ENCODE data around the gene LRRC61.
"Not testable (repeated sequence)": the region's sequence is repeated elsewhere in the genome, so short reads cannot be mapped to it uniquely, and the experiment has no call there.

The LRRC61 gene

DNA sequence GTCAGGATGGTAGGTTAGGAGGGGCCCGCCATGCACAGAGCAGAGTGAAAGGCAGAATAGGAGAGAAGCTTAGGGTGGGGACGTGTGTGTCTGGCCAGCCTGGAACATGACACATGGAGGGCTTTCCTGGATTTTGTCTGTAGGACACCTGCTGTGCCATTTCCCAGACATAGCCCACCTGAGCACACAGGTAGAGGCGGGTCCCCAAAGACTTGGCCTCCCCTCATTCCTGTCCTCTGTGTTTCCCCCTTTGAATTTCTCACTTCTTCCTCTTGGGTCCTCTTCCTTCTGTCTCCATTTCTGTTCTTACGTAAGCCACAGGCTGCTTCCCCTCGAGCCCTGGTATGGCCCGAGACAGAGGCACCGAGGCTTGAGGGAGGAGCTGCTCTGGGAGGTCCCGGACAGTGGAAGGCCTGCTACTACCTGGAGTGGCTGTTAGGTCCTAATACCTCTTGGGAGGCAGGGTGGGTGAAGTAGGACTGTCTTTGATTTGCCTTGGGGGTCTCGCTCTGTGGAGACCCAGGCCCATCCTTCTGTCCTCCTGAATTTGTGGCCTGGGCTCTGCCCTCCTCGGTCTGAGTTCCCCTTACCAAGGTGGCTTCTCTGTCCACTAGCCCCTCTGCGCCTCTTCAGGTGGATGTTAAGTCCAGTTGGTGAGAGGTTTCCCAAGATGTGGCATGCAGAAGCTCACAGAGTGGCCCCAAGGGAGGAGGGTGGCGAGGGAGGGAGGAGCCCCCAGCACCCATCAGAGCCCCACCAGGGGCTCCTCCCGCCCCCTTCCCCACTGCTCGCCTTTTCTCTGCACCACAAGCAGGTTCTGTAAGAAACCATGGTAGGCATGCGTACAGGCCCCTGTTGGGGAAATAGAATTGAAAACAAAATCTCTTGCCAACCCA lies 61.5 kb downstream of the LRRC61 start:
- no peaks in the 10 kb centered on the region for H3K9me3 ChIP-seq (ENCODE audit: control insufficient read depth, low read length)
- no peak for DNase-seq

DNA sequence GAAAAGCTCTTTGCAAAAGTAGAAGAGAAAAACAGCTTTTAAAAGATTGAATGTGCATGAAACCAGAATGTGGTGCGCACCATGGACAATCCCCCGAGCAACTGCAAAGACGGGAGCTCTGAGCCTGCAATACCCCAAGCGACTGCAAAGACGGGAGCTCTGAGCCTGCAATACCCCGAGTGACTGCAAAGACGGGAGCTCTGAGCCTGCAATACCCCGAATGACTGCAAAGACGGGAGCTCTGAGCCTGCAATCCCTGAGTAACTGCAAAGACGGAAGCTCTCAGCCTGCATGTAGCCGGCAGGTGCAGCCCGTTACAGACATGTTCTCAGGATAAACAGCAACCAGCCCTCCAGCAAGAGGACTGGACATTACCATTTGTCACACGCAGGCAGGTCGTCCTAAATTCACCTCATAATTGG lies 62.2 kb downstream of the LRRC61 start:
- Histone ChIP-seq H2AFZ (ENCODE audit: low read depth, low read length) (no peak overlapping the region), H3K36me3 (ENCODE audit: control insufficient read depth in 1 of 2, insufficient read depth in 2 of 2, low read depth in 1 of 2, low read length in 2 of 2) (peaks cover 16 to 42% of the 10 kb centered on the region in 2 experiments), H2BK5ac (ENCODE audit: low read depth, low read length, poor library complexity, severe bottlenecking) (no peak overlapping the region), H3K4me2 (ENCODE audit: low read length, poor library complexity, severe bottlenecking) (no peak overlapping the region), H4K8ac (ENCODE audit: low read length) (no peak overlapping the region), H2AK5ac (ENCODE audit: low read length, severe bottlenecking) (no peak overlapping the region), H2BK15ac (ENCODE audit: low read depth, poor library complexity, severe bottlenecking) (no peak overlapping the region), H3K4me3 (ENCODE audit: insufficient read depth in 1 of 2, low read depth in 1 of 2, low read length in 2 of 2) (no peak overlapping the region), H2BK12ac (ENCODE audit: low read length in 2 of 2) (no peak overlapping the region), H4K91ac (ENCODE audit: low read length) (no peak overlapping the region), H3K14ac (ENCODE audit: low read length in 2 of 2) (no peak overlapping the region), H3K27me3 (ENCODE audit: control insufficient read depth in 1 of 2, insufficient read depth in 1 of 2, low read length in 2 of 2) (no peaks in the 10 kb centered on the region), H3K9ac (ENCODE audit: low read length) (no peak overlapping the region), H3K4ac (ENCODE audit: low read depth in 1 of 2, low read length in 2 of 2) (no peak overlapping the region), H3K23ac (ENCODE audit: low read length in 2 of 2) (no peak overlapping the region), H3K79me1 (replicated peaks; ENCODE audit: low read length, poor library complexity, severe bottlenecking) (peaks cover 49% of the 10 kb centered on the region), H3K4me1 (ENCODE audit: control insufficient read depth, insufficient read depth, low read depth, low read length) (peaks cover 13% of the 10 kb centered on the region), H3K27ac (ENCODE audit: low read length, poor library complexity, severe bottlenecking) (no peak overlapping the region), H2BK120ac (ENCODE audit: low read depth, low read length) (no peak overlapping the region), H3K18ac (ENCODE audit: low read depth in 1 of 2, low read length in 2 of 2) (no peak overlapping the region), H3K9me3 (ENCODE audit: control insufficient read depth, low read length) (no peaks in the 10 kb centered on the region)
- no peak for DNase-seq
- 94% methylated on average over 13 of the region's 14 CpGs for WGBS

More for the DNA sequence above, 61.5 kb downstream of the LRRC61 start:
- no peak overlapping the region for H3K14ac ChIP-seq (ENCODE audit: low read length in 2 of 2)
- no peak overlapping the region for H2BK5ac ChIP-seq (ENCODE audit: low read depth, low read length, poor library complexity, severe bottlenecking)
- H3K27ac ChIP-seq (ENCODE audit: low read length, poor library complexity, severe bottlenecking): no peak overlapping the region
- H3K36me3 ChIP-seq (ENCODE audit: control insufficient read depth in 1 of 2, insufficient read depth in 2 of 2, low read depth in 1 of 2, low read length in 2 of 2): peaks cover 11 to 38% of the 10 kb centered on the region in 2 experiments
- WGBS: 92% methylated on average over 12 of the region's 15 CpGs
- H4K8ac ChIP-seq (ENCODE audit: low read length): no peak overlapping the region
- no peak overlapping the region for H2BK12ac ChIP-seq (ENCODE audit: low read length in 2 of 2)
- H2AFZ ChIP-seq (ENCODE audit: low read depth, low read length): no peak overlapping the region
- H3K79me1 ChIP-seq (replicated peaks; ENCODE audit: low read length, poor library complexity, severe bottlenecking): peaks cover 52% of the 10 kb centered on the region
- H3K27me3 ChIP-seq (ENCODE audit: control insufficient read depth in 1 of 2, insufficient read depth in 1 of 2, low read length in 2 of 2): no peaks in the 10 kb centered on the region
- H3K23ac ChIP-seq (ENCODE audit: low read length in 2 of 2): no peak overlapping the region
- H3K18ac ChIP-seq (ENCODE audit: low read depth in 1 of 2, low read length in 2 of 2): no peak overlapping the region
- no peak overlapping the region for H2AK5ac ChIP-seq (ENCODE audit: low read length, severe bottlenecking)
- H3K4me3 ChIP-seq (ENCODE audit: insufficient read depth in 1 of 2, low read depth in 1 of 2, low read length in 2 of 2): no peak overlapping the region
- H3K4me2 ChIP-seq (ENCODE audit: low read length, poor library complexity, severe bottlenecking): no peak overlapping the region
- H2BK120ac ChIP-seq (ENCODE audit: low read depth, low read length): no peak overlapping the region
- H3K4ac ChIP-seq (ENCODE audit: low read depth in 1 of 2, low read length in 2 of 2): no peak overlapping the region
- H3K9ac ChIP-seq (ENCODE audit: low read length): no peak overlapping the region
- no peak overlapping the region for H4K91ac ChIP-seq (ENCODE audit: low read length)
- H2BK15ac ChIP-seq (ENCODE audit: low read depth, poor library complexity, severe bottlenecking): no peak overlapping the region
- peaks cover 15% of the 10 kb centered on the region for H3K4me1 ChIP-seq (ENCODE audit: control insufficient read depth, insufficient read depth, low read depth, low read length)

DNA sequence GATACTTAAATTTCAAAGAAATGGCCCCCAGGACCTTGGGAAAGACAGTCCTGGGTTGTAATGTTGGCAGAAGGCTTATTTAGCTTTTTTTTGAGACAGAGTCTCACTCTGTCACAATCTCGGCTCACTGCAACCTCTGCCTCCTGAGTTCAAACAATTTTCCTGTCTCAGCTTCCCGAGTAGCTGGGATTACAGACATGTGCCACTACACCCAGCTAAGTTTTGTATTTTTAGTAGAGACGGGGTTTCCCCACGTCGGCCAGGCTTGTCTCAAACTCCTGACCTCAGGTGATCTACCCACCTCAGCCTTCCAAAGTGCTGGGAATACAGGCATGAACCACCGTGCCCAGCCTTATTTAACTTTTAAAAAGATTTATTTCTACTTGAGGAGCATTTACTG lies 62.7 kb downstream of the LRRC61 start:
- H3K27me3 ChIP-seq (ENCODE audit: control insufficient read depth in 1 of 2, insufficient read depth in 1 of 2, low read length in 2 of 2); DNase-seq; H2BK120ac ChIP-seq (ENCODE audit: low read depth, low read length); H3K4me3 ChIP-seq (ENCODE audit: insufficient read depth in 1 of 2, low read depth in 1 of 2, low read length in 2 of 2); H2BK5ac ChIP-seq (ENCODE audit: low read depth, low read length, poor library complexity, severe bottlenecking); H3K27ac ChIP-seq (ENCODE audit: low read length, poor library complexity, severe bottlenecking); H3K4ac ChIP-seq (ENCODE audit: low read depth in 1 of 2, low read length in 2 of 2); H3K14ac ChIP-seq (ENCODE audit: low read length in 2 of 2); H2AK5ac ChIP-seq (ENCODE audit: low read length, severe bottlenecking); H3K23ac ChIP-seq (ENCODE audit: low read length in 2 of 2); H3K9ac ChIP-seq (ENCODE audit: low read length); H2BK12ac ChIP-seq (ENCODE audit: low read length in 2 of 2); H3K18ac ChIP-seq (ENCODE audit: low read depth in 1 of 2, low read length in 2 of 2); H3K4me2 ChIP-seq (ENCODE audit: low read length, poor library complexity, severe bottlenecking); H2BK15ac ChIP-seq (ENCODE audit: low read depth, poor library complexity, severe bottlenecking); H3K9me3 ChIP-seq (ENCODE audit: control insufficient read depth, low read length); H4K91ac ChIP-seq (ENCODE audit: low read length); H4K8ac ChIP-seq (ENCODE audit: low read length); H2AFZ ChIP-seq (ENCODE audit: low read depth, low read length): not testable (repeated sequence)
- H3K79me1 ChIP-seq (replicated peaks; ENCODE audit: low read length, poor library complexity, severe bottlenecking): peaks cover 45% of the 10 kb centered on the region
- peaks cover 11% of the 10 kb centered on the region for H3K4me1 ChIP-seq (ENCODE audit: control insufficient read depth, insufficient read depth, low read depth, low read length)
- WGBS: 71% methylated on average over 5 of the region's 6 CpGs
- H3K36me3 ChIP-seq (ENCODE audit: control insufficient read depth in 1 of 2, insufficient read depth in 2 of 2, low read depth in 1 of 2, low read length in 2 of 2): peaks cover 20 to 42% of the 10 kb centered on the region in 2 experiments
